Right lobe of liver (tissue), 4 donors: ENCODE results near the gene ZAR1L.

Experiments
- POLR2A ChIP-seq: fragments of 450-650 bp; IDR thresholded peaks from one replicate; pipeline ENCODE4 v1.6.1; 2017; ENCODE audit warnings: antibody characterized with exemption, mild to moderate bottlenecking
- TF ChIP-seq, protein P1 (sequence below), 4 donors: fragments of 200-600 bp in 3 of 4; fragments of 450-650 bp in 1 of 4; IDR thresholded peaks; one replicate each; pipeline versions ENCODE4 v1.5.1 to v1.8.0; 2016 to 2022; ENCODE audit warnings: antibody characterized with exemption in 4 of 4, mild to moderate bottlenecking in 2 of 4
- donor health status: DM: no; HTN: no; CAD: no.
- donor health status: DM: no; HTN: no; CAD: no.
- donor health status: DM: no; HTN: yes; CAD: no.

DNA sequence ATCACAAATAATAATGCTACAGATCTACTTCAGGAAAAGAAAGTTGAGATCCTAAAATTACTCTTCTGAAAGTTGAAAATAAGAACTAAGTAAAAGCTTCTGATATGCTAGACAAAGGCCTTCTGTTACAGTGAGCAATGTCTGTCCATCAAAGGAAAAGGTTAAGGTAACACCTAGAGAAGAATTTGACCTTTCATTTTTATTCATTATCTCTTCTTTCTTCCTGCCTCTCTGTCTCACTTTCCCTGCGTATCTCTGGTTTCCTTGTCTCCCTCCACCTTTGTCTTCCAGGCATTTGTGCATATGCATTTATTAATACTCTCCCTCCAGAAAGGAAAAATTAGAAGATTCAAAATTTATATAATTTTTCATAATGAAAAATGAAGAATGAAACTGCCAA, 49.0 kb downstream of the ZAR1L start:
- no peak for TF ChIP-seq POLR2A
- TF ChIP-seq, protein P1, sequence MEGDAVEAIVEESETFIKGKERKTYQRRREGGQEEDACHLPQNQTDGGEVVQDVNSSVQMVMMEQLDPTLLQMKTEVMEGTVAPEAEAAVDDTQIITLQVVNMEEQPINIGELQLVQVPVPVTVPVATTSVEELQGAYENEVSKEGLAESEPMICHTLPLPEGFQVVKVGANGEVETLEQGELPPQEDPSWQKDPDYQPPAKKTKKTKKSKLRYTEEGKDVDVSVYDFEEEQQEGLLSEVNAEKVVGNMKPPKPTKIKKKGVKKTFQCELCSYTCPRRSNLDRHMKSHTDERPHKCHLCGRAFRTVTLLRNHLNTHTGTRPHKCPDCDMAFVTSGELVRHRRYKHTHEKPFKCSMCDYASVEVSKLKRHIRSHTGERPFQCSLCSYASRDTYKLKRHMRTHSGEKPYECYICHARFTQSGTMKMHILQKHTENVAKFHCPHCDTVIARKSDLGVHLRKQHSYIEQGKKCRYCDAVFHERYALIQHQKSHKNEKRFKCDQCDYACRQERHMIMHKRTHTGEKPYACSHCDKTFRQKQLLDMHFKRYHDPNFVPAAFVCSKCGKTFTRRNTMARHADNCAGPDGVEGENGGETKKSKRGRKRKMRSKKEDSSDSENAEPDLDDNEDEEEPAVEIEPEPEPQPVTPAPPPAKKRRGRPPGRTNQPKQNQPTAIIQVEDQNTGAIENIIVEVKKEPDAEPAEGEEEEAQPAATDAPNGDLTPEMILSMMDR (IDR thresholded peaks at IDR 0.05) = no peak
